ENCODE results near the gene LIN7C.

GRCh38 chr11:27464289-27464696, 42.3 kb downstream of the LIN7C start:
- no peak for TF ChIP-seq CTCF (IDR thresholded peaks at IDR 0.05; ENCODE audit: low read depth, low read length, missing input control)
- no peak for TF ChIP-seq REST (IDR thresholded peaks at IDR 0.05)
- TF ChIP-seq NR2F2 (IDR thresholded peaks at IDR 0.05), result no peak
- TF ChIP-seq RAD21 (IDR thresholded peaks at IDR 0.05), result no peak
- no peak for TF ChIP-seq MAX (IDR thresholded peaks at IDR 0.05)
- no peak for TF ChIP-seq EGR1 (IDR thresholded peaks at IDR 0.05; ENCODE audit: low read depth in 2 of 2)
- TF ChIP-seq JUND (IDR thresholded peaks at IDR 0.05), result no peak
- no peak for TF ChIP-seq ATF3 (IDR thresholded peaks at IDR 0.05)
- TF ChIP-seq YY1 (IDR thresholded peaks at IDR 0.05), result no peak
- TF ChIP-seq SP1 (IDR thresholded peaks at IDR 0.05), result no peak
- no peak for TF ChIP-seq GABPA (IDR thresholded peaks at IDR 0.05 in 1 of 2, conservative IDR thresholded peaks at IDR 0.05 in 1 of 2)
- TF ChIP-seq TAF1 (conservative IDR thresholded peaks at IDR 0.05), result no peak
- TF ChIP-seq RXRA (IDR thresholded peaks at IDR 0.05), result no peak
- TF ChIP-seq ZBTB33 (IDR thresholded peaks at IDR 0.05), result no peak

All from liver (tissue), 3 donors.